Calu3 (cell line): ENCODE results near the gene CDK14. TPM values are rescaled to one million over a fixed set of nuclear protein-coding genes. Genes with fewer than 3 reads are reported as not detected.

Experiments used
- BruUV-seq: library from RNA; stranded (reverse); fragments of 400-500 nt; replicated peaks from 2 replicates; lab custom pipeline; 2021; lab: Mats Ljungman, UMichigan
- CTCF ChIA-PET: fragments of 300-600 bp; sonication (Branson Sonifier 250); formaldehyde crosslinking; loops from one replicate; lab custom pipeline; 2022; ENCODE audit warnings: antibody characterized with exemption; lab: Charles Lee
- DNase-seq: peaks from one replicate; pipeline ENCODE4 v3.0.0; 2022
- H3K27ac Mint-ChIP-seq: one replicate; pipeline ENCODE4 v1.8.0; 2022; ENCODE audit warnings: mixed read lengths; ENCODE audit not compliant: unreplicated experiment
- H3K27me3 Mint-ChIP-seq: one replicate; pipeline ENCODE4 v1.8.0; 2022; ENCODE audit warnings: mixed read lengths; ENCODE audit not compliant: unreplicated experiment
- H3K36me3 Mint-ChIP-seq: one replicate; pipeline ENCODE4 v1.8.0; 2022; ENCODE audit warnings: mild to moderate bottlenecking, moderate library complexity, mixed read lengths; ENCODE audit not compliant: insufficient read depth, unreplicated experiment
- H3K4me1 Mint-ChIP-seq: one replicate; pipeline ENCODE4 v1.8.0; 2022; ENCODE audit warnings: mild to moderate bottlenecking, low read depth, mixed read lengths; ENCODE audit not compliant: unreplicated experiment
- H3K4me3 Mint-ChIP-seq: one replicate; pipeline ENCODE4 v1.8.0; 2022; ENCODE audit warnings: mild to moderate bottlenecking, low read depth, moderate library complexity, mixed read lengths; ENCODE audit not compliant: unreplicated experiment
- H3K9me3 Mint-ChIP-seq: one replicate; pipeline ENCODE4 v1.8.0; 2022; ENCODE audit warnings: low read depth, mixed read lengths; ENCODE audit not compliant: unreplicated experiment
- intact Hi-C: fragments of 100-400 bp; cut with micrococcal nuclease; formaldehyde crosslinking; loops from one replicate; pipeline ENCODE4 v1.10.0; 2022; ENCODE audit not compliant: unreplicated experiment
- total RNA-seq: library from RNA; stranded (reverse); gene quantifications from 2 replicates; pipeline ENCODE4 v1.2.3, GENCODE V29; 2022
- TF ChIP-seq, protein P1 (sequence below): fragments of 200-600 bp; IDR thresholded peaks from one replicate; pipeline ENCODE4 v1.8.0; 2022; ENCODE audit warnings: antibody characterized with exemption; ENCODE audit not compliant: unreplicated experiment

CDK14 gene
- total RNA-seq, 1 experiment from 2014 or later, result 29.4 TPM

DNA sequence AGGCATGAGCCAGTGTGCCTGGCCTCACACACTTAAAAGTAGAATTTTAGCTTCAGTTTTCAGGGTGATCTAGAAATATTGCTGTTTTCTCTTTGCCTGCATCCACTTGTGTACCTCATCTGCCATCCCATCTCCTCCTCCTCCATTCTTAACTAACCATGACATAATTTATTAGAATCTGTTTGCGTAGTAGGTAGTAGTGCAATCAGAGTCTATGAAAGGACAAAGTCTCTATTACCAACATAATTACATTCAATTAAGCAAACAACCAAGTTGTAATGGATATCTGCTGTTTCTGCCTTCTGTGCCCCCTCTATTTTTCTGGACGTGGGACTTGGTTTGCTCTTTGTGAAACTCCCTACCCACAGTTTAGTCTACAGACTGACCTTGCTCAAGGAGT lies 72.9 kb downstream of the CDK14 start:
- H3K36me3 Mint-ChIP-seq, result no peaks in the 10 kb centered on the region
- H3K4me3 Mint-ChIP-seq, result no peak overlapping the region
- no peaks in the 10 kb centered on the region for H3K9me3 Mint-ChIP-seq
- no peaks in the 10 kb centered on the region for H3K27me3 Mint-ChIP-seq
- DNase-seq, result no peak
- CTCF ChIA-PET, result no interaction called here
- H3K27ac Mint-ChIP-seq, result no peak overlapping the region
- H3K4me1 Mint-ChIP-seq, result no peaks in the 10 kb centered on the region
- intact Hi-C loops, result no loop called here
- BruUV-seq, result no TSS peak
- TF ChIP-seq, protein P1, sequence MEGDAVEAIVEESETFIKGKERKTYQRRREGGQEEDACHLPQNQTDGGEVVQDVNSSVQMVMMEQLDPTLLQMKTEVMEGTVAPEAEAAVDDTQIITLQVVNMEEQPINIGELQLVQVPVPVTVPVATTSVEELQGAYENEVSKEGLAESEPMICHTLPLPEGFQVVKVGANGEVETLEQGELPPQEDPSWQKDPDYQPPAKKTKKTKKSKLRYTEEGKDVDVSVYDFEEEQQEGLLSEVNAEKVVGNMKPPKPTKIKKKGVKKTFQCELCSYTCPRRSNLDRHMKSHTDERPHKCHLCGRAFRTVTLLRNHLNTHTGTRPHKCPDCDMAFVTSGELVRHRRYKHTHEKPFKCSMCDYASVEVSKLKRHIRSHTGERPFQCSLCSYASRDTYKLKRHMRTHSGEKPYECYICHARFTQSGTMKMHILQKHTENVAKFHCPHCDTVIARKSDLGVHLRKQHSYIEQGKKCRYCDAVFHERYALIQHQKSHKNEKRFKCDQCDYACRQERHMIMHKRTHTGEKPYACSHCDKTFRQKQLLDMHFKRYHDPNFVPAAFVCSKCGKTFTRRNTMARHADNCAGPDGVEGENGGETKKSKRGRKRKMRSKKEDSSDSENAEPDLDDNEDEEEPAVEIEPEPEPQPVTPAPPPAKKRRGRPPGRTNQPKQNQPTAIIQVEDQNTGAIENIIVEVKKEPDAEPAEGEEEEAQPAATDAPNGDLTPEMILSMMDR, result no peak

DNA sequence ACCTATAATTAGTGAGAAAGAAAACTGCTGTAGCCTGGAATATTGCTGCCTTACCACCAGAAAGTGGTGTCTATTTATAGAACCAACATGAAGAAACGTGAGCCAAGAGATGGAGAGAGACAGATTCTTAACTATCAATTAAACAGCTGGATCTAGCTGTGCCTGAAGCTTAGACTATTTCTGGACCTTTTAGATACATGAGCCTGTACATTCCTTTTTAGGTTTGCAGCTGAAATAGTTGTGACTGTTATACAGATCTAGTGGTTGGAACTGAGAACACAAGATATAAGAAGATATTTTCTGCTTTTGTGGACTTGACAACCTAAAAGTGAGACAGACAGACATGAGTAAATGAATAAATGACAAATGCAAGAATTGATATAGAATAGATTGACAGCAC lies 73.4 kb downstream of the CDK14 start:
- no TSS peak for BruUV-seq
- no peak for DNase-seq
- no peak overlapping the region for H3K27ac Mint-ChIP-seq
- CTCF ChIA-PET, result no interaction called here
- H3K4me1 Mint-ChIP-seq, result no peaks in the 10 kb centered on the region
- no peaks in the 10 kb centered on the region for H3K36me3 Mint-ChIP-seq
- TF ChIP-seq, protein P1, result no peak
- no peaks in the 10 kb centered on the region for H3K9me3 Mint-ChIP-seq
- H3K4me3 Mint-ChIP-seq, result no peak overlapping the region
- intact Hi-C loops, result no loop called here
- H3K27me3 Mint-ChIP-seq, result no peaks in the 10 kb centered on the region

DNA sequence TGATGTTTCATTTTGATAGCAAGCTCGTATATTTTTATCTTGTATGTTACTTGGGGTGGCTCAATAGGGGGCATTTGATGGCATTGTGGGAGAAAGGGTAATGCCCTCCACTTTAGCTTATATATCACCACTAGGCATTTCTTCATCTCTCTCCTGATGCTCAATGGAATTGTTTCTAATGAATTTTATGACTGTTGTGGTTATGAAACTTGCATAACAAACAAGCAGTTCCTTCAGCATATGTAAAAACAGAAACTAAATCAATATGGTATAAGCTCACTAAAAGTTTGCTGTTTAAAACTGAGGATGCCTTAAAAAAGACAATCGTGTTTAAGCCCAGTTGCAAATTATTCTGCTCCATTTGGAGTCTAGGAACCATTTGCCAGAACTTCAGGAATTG lies 75.5 kb downstream of the CDK14 start:
- CTCF ChIA-PET, result no interaction called here
- Mint-ChIP-seq H3K27me3 (no peaks in the 10 kb centered on the region), H3K36me3 (no peaks in the 10 kb centered on the region)

DNA sequence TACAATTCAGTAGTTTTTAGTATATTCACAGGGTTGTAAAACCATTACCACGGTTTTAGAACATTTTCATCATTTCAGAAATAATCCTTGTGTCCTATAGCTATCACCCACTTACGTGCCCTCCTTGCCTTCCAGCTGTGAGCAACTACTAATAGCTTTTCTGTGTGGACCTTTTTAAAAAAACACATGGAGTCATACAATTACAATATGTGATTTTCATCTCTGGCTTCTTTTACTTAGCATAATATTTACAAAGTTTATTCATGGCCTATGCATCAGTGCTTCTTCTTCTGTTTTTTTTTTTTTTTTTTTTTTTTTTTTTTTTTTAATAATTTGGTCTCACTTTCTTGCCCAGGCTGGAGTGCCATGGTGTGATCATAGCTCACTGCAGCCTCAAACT lies 76.1 kb downstream of the CDK14 start:
- Mint-ChIP-seq H3K27ac (no peak overlapping the region), H3K27me3 (no peaks in the 10 kb centered on the region), H3K9me3 (no peaks in the 10 kb centered on the region), H3K4me3 (no peak overlapping the region), H3K36me3 (no peaks in the 10 kb centered on the region), H3K4me1 (no peaks in the 10 kb centered on the region)
- no TSS peak for BruUV-seq
- TF ChIP-seq, protein P1, result no peak
- intact Hi-C loops, result no loop called here
- DNase-seq, result no peak
- CTCF ChIA-PET, result interaction anchor here (0.6 to 0.7 kb wide), 2 partner anchors 47 to 257 kb away, joined by 3 to 8 read pairs; no protein-coding TSS in a partner anchor

More for the DNA sequence above, 75.5 kb downstream of the CDK14 start:
- BruUV-seq, result no TSS peak
- Mint-ChIP-seq H3K4me3 (no peak overlapping the region), H3K27ac (no peak overlapping the region), H3K9me3 (no peaks in the 10 kb centered on the region), H3K4me1 (no peaks in the 10 kb centered on the region)
- intact Hi-C loops, result no loop called here
- DNase-seq, result no peak
- TF ChIP-seq, protein P1, result no peak
